B cell (primary cell): ENCODE results near the gene POTEM.
"Not testable (repeated sequence)": the region's sequence is repeated elsewhere in the genome, so short reads cannot be mapped to it uniquely, and the experiment has no call there.

Experiments
- CTCF ChIP-seq: fragments of 200-600 bp; IDR thresholded peaks from one replicate; pipeline ENCODE4 v1.8.0; 2022; ENCODE audit warnings: antibody characterized with exemption, mild to moderate bottlenecking
- EZH2 ChIP-seq: IDR thresholded peaks from 2 replicates; pipeline ENCODE4 v1.6.1; 2012; ENCODE audit warnings: borderline replicate concordance, low read depth, mild to moderate bottlenecking, moderate library complexity, low read length; ENCODE audit not compliant: insufficient read depth, poor library complexity, severe bottlenecking

DNA sequence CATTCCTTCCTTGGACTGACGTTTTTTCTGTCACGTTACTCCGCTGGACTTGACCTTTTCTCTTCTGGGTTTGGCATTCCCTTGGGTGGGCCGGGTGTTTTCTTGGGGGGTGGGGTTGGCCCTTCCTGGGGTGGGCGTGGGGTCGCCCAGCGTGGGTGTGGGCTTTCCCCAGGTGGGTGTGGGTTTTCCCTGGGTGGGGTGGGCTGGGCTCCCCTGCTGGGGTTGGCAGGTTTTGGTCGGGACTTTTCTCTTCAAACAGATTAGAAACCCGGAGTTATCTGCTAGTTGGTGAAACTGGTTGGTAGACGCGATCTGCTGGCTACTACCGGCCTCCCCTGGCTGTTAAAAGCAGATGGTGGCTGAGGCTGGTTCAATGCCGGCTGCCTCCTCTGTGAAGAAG is at the start of gene POTEM:
- TF ChIP-seq CTCF, EZH2: not testable (repeated sequence)
